ENCODE results near the gene DNM1L. TPM values are rescaled to one million over a fixed set of nuclear protein-coding genes. Genes with fewer than 3 reads are reported as not detected.
"Not testable (repeated sequence)": the region's sequence is repeated elsewhere in the genome, so short reads cannot be mapped to it uniquely, and the experiment has no call there.

DNM1L gene
- total and polyA plus RNA-seq, 12 donors: 32.3 to 81.5 (median 57.3) TPM

- peaks cover 0 to 84% (median 27%) of the 10 kb centered on the region in 9 donors for H3K36me3 ChIP-seq
- ATAC-seq (no peak), DNase-seq (no peak)
- no peak overlapping the region for H3K4me3 ChIP-seq
- no peak overlapping the region for H3K27ac ChIP-seq
- TF ChIP-seq, protein P1, sequence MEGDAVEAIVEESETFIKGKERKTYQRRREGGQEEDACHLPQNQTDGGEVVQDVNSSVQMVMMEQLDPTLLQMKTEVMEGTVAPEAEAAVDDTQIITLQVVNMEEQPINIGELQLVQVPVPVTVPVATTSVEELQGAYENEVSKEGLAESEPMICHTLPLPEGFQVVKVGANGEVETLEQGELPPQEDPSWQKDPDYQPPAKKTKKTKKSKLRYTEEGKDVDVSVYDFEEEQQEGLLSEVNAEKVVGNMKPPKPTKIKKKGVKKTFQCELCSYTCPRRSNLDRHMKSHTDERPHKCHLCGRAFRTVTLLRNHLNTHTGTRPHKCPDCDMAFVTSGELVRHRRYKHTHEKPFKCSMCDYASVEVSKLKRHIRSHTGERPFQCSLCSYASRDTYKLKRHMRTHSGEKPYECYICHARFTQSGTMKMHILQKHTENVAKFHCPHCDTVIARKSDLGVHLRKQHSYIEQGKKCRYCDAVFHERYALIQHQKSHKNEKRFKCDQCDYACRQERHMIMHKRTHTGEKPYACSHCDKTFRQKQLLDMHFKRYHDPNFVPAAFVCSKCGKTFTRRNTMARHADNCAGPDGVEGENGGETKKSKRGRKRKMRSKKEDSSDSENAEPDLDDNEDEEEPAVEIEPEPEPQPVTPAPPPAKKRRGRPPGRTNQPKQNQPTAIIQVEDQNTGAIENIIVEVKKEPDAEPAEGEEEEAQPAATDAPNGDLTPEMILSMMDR (IDR thresholded peaks at IDR 0.05): no peak
- intact Hi-C loops (cut with DNase I): no loop called here
- 66 to 74% methylated on average over 2 of the region's 2 CpGs for WGBS, 2 donors
- H3K27me3 ChIP-seq: no peaks in the 10 kb centered on the region
- H3K4me1 ChIP-seq: no peaks in the 10 kb centered on the region
- H3K9me3 ChIP-seq: no peaks in the 10 kb centered on the region
Observed at GRCh38 chr12:32708926-32709325, 29.8 kb downstream of the DNM1L start.

- DNase-seq (no peak), ATAC-seq (no peak)
- Histone ChIP-seq H3K4me3 (no peak overlapping the region), H3K27ac (no peak overlapping the region), H3K36me3 (peaks cover 0 to 86% (median 23%) of the 10 kb centered on the region in 9 donors), H3K4me1 (no peaks in the 10 kb centered on the region), H3K9me3 (no peaks in the 10 kb centered on the region), H3K27me3 (no peaks in the 10 kb centered on the region)
- 92 to 94% methylated on average over 4 of the region's 4 CpGs for WGBS, 2 donors
- TF ChIP-seq, protein P1 (IDR thresholded peaks at IDR 0.05): no peak
- intact Hi-C loops (cut with DNase I): no loop called here
Observed at GRCh38 chr12:32714772-32715171, 35.7 kb downstream of the DNM1L start.

GRCh38 chr12:32718926-32719325, 39.8 kb downstream of the DNM1L start:
- H3K4me3 ChIP-seq: no peak overlapping the region
- intact Hi-C loops (cut with DNase I): no loop called here
- DNase-seq: no peak
- no peak overlapping the region for H3K27ac ChIP-seq
- peaks cover 0 to 8% (median 0%) of the 10 kb centered on the region in 9 donors for H3K4me1 ChIP-seq
- TF ChIP-seq, protein P1 (IDR thresholded peaks at IDR 0.05): no peak
- H3K9me3 ChIP-seq: no peaks in the 10 kb centered on the region
- H3K36me3 ChIP-seq: peaks cover 0 to 83% (median 19%) of the 10 kb centered on the region in 9 donors
- WGBS, 2 donors: 96 to 97% methylated on average over 2 of the region's 2 CpGs
- no peak for ATAC-seq
- H3K27me3 ChIP-seq: no peaks in the 10 kb centered on the region

DNA sequence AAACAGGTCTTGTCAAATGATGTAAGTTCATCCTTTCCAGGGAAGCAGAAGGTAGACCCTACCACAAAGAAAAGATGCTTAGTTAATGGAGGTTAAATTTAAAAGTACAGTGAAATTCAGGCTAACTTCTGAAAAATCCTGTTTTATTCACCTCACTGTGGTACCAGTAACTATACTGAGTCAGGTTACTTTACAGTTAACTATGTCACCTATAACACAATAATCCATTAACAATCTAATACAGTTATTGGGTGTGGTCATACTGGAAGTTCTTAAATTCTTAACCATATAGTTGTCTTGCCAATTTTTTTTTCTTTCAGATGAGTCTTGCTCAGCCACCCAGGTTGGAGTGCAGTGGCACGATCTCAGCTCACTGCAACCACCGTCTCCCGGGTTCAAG, 46.2 kb downstream of the DNM1L start:
- WGBS, 2 donors: 95 to 98% methylated on average over 3 of the region's 3 CpGs

DNA sequence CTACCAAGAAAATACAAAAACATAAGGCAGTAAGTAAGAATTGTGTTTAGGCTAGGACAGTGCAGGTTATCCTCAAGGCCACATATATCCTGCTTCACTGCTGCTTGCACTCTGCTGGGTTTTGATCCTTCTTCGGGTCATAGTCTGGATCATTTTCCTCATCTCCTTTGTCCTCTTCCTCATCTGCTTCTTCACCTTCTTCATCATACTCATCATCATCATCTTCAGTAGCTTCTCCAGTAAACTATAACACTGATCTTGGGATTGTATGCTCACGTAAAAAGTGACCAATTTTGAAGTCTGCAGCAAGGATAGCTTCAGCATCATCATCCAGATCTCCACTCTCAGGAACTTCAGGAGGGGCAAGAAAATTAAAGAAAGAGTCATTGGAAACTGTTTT, 47.2 kb downstream of the DNM1L start:
- TF ChIP-seq, protein P1 (IDR thresholded peaks at IDR 0.05): no peak
- peaks cover 0 to 10% (median 0%) of the 10 kb centered on the region in 9 donors for H3K4me1 ChIP-seq
- ATAC-seq (no peak), DNase-seq (no peak)
- no peak overlapping the region for H3K27ac ChIP-seq
- 98 to 100% methylated on average over 2 of the region's 2 CpGs for WGBS, 2 donors
- no peaks in the 10 kb centered on the region for H3K27me3 ChIP-seq
- intact Hi-C loops (cut with DNase I): no loop called here
- no peak overlapping the region for H3K4me3 ChIP-seq
- peaks cover 0 to 99% (median 23%) of the 10 kb centered on the region in 9 donors for H3K36me3 ChIP-seq
- H3K9me3 ChIP-seq: no peaks in the 10 kb centered on the region

More for the DNA sequence above, 46.2 kb downstream of the DNM1L start:
- H3K27ac ChIP-seq; H3K4me1 ChIP-seq; ATAC-seq; H3K4me3 ChIP-seq; H3K27me3 ChIP-seq; H3K9me3 ChIP-seq; intact Hi-C loops (cut with DNase I); DNase-seq: not testable (repeated sequence)
- peaks cover 0 to 98% (median 19%) of the 10 kb centered on the region in 9 donors for H3K36me3 ChIP-seq

Measured in heart right ventricle (tissue), 16 donors.